ENCODE results near the gene PRKCQ. TPM values are rescaled to one million over a fixed set of nuclear protein-coding genes. Genes with fewer than 3 reads are reported as not detected.

PRKCQ gene
- total RNA-seq, 1 experiment from 2014 or later = 12.1 TPM

GRCh38 chr10:6561552-6561951, 18.5 kb downstream of the PRKCQ start:
- Histone ChIP-seq H3K4me2 (ENCODE audit: insufficient read depth, insufficient read length, low read length) (no peak overlapping the region), H2BK5ac (ENCODE audit: insufficient read length, low read length) (no peak overlapping the region), H3K9ac (ENCODE audit: extremely low read depth, insufficient read length, low read length) (no peak overlapping the region), H3K79me2 (ENCODE audit: insufficient read depth, low read length) (no peaks in the 10 kb centered on the region; the same call in 1 of the 2 replicates), H2BK15ac (ENCODE audit: low read depth, low read length) (no peak overlapping the region), H3K23me2 (ENCODE audit: insufficient read length, low read depth, low read length, poor library complexity, severe bottlenecking) (no peaks in the 10 kb centered on the region), H2AK5ac (ENCODE audit: insufficient read length, low read length) (no peak overlapping the region), H3K23ac (ENCODE audit: insufficient read length, low read depth, low read length) (no peak overlapping the region), H3K4me1 (ENCODE audit: insufficient read depth, low read length) (peaks cover 6% of the 10 kb centered on the region; the same call in 1 of the 2 replicates), H3K56ac (ENCODE audit: insufficient read length, low read depth, low read length) (no peak overlapping the region), H2BK120ac (ENCODE audit: low read depth, low read length, poor library complexity, severe bottlenecking) (no peak overlapping the region), H3K27ac (ENCODE audit: insufficient read length, low read depth, low read length) (no peak overlapping the region), H3K79me1 (ENCODE audit: insufficient read depth, low read depth, low read length, poor library complexity, severe bottlenecking) (no peaks in the 10 kb centered on the region), H3K4ac (ENCODE audit: low read depth, low read length) (no peak overlapping the region), H4K8ac (replicated peaks; ENCODE audit: insufficient read length, low read depth, low read length) (no peak overlapping the region), H4K91ac (ENCODE audit: insufficient read length, low read depth, low read length) (no peak overlapping the region), H2AFZ (ENCODE audit: low read length) (no peak overlapping the region), H3K9me3 (ENCODE audit: control insufficient read depth, low read depth, low read length) (no peaks in the 10 kb centered on the region), H3T11ph (ENCODE audit: low read length) (no peak overlapping the region), H3K27me3 (ENCODE audit: insufficient read depth, low read length) (no peaks in the 10 kb centered on the region), H2BK12ac (ENCODE audit: insufficient read length, low read depth, low read length) (no peak overlapping the region), H2BK20ac (ENCODE audit: low read depth, low read length, poor library complexity, severe bottlenecking) (no peak overlapping the region), H3K18ac (ENCODE audit: insufficient read length, low read depth, low read length) (no peak overlapping the region), H3K14ac (ENCODE audit: insufficient read depth, low read length) (no peak overlapping the region), H4K5ac (ENCODE audit: insufficient read length, low read depth, low read length) (no peak overlapping the region), H4K20me1 (ENCODE audit: control insufficient read depth, insufficient read depth, insufficient read length) (no peaks in the 10 kb centered on the region)
- H3K27ac Mint-ChIP-seq = no peak overlapping the region
- no peaks in the 10 kb centered on the region for H3K27me3 Mint-ChIP-seq (ENCODE audit: low read depth)
- WGBS (ENCODE audit: extremely low coverage, insufficient read length, low lambda C conversion rate) = no CpG with 5 or more reads among the region's 4 CpGs
- peaks cover 29 to 37% of the 10 kb centered on the region in 2 experiments for H3K4me1 Mint-ChIP-seq
- no peak for DNase-seq
- no peaks in the 10 kb centered on the region; a peak in 1 of 7 replicates for H3K36me3 Mint-ChIP-seq (ENCODE audit: insufficient read depth in 1 of 3, low read depth in 3 of 3)
- no peak for TF ChIP-seq CTCF (conservative IDR thresholded peaks at IDR 0.05)
- H3K9me3 Mint-ChIP-seq = no peaks in the 10 kb centered on the region
- H3K4me3 Mint-ChIP-seq = no peak overlapping the region
